Upper lobe of left lung (tissue), 6 donors: ENCODE results near the gene CTXND1. TPM values are rescaled to one million over a fixed set of nuclear protein-coding genes. Genes with fewer than 3 reads are reported as not detected.

Source experiments
- ATAC-seq, 2 donors: fragments of 200-7000 bp; cut with Tn5 transposase; one replicate each; pipeline ENCODE4 v1.9.1; 2022; ENCODE audit warnings: mild to moderate bottlenecking in 2 of 2, moderate library complexity in 2 of 2; ENCODE audit not compliant: low FRiP score in 2 of 2
- DNase-seq, 2 donors: peaks; one replicate each; pipeline ENCODE4 v3.0.0-alpha.2; 2019 to 2020
- H3K27ac ChIP-seq, 4 donors: fragments of 200-600 bp; sonication (generic); one replicate each; pipeline ENCODE4 v1.5.1; 2016 to 2019
- H3K27me3 ChIP-seq, 4 donors: fragments of 200-600 bp; sonication (generic); one replicate each; pipeline ENCODE4 v1.5.1; 2017 to 2019
- H3K36me3 ChIP-seq, 4 donors: fragments of 200-600 bp; sonication (generic); one replicate each; pipeline ENCODE4 v1.5.1; 2016 to 2019
- H3K4me1 ChIP-seq, 4 donors: fragments of 200-600 bp; sonication (generic); one replicate each; pipeline ENCODE4 v1.5.1; 2018 to 2019
- H3K4me3 ChIP-seq, 4 donors: fragments of 200-600 bp; sonication (generic); one replicate each; pipeline ENCODE4 v1.5.1; 2017 to 2019; ENCODE audit warnings: mild to moderate bottlenecking in 2 of 4, moderate library complexity in 1 of 4
- H3K9me3 ChIP-seq, 4 donors: fragments of 200-600 bp; sonication (generic); one replicate each; pipeline ENCODE4 v1.5.1; 2018 to 2019
- EP300 ChIP-seq, 4 donors: sonication (generic); formaldehyde crosslinking; IDR thresholded peaks; one replicate each; pipeline ENCODE4 v1.5.1; 2017; ENCODE audit warnings: antibody characterized with exemption in 4 of 4, control low read depth in 2 of 4
- POLR2A ChIP-seq, 4 donors: fragments of 450-650 bp; IDR thresholded peaks; one replicate each; pipeline ENCODE4 v1.5.1; 2016 to 2017; ENCODE audit warnings: antibody characterized with exemption in 4 of 4, mild to moderate bottlenecking in 2 of 4
- POLR2AphosphoS5 ChIP-seq, 2 donors: sonication (generic); formaldehyde crosslinking; IDR thresholded peaks; one replicate each; pipeline ENCODE4 v1.5.1; 2017; ENCODE audit warnings: antibody characterized with exemption in 2 of 2
- WGBS, 2 donors: methylation state at CpG; one replicate each; pipeline ENCODE4 v1.1.5; 2017 to 2018; 5-methylcytosine and 5-hydroxymethylcytosine counted together
- total RNA-seq, 6 donors: library from RNA; depleted of rRNA in 4 of 6; stranded (reverse); fragments of >200 nt in 4 of 6; gene quantifications; one replicate each; pipeline versions ENCODE4 v1.1.0 to v1.2.1, GENCODE V29; 2016 to 2021
- TF ChIP-seq, protein P1 (sequence below), 6 experiments: fragments of 450-650 bp in 4 of 6; fragments of 200-600 bp in 2 of 6; sonication (generic) in 2 of 6; IDR thresholded peaks; one replicate each; pipeline ENCODE4 v1.5.1; 2016 to 2019; ENCODE audit warnings: antibody characterized with exemption in 6 of 6
- donor health status: DM: no; HTN: no; CAD: no; lungs with moderate emphysema.
- donor health status: DM: no; HTN: yes; CAD: no; lungs with severe emphysema.

Gene CTXND1
- total RNA-seq, 6 donors from 2014 or later = 0.10 to 4.1 (median 1.1) TPM

DNA sequence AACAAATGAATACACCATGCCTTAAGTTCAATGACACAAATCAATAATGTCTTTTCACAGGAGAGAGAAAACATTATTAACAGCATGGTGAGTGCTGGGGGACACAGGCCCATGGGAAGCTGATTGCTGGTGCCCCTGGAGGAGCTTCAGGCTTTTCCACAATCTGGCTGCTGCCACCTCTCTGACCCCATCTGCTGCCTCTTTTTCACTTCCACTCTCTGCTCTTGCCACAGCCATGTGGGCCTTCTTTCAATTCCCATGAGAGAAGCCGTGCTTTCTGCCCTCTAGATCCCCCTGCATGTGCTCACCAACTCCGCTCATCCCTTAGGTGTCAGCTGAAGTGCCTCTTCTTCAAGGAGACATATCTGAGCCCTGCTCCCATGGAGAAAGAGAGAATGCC is 21.0 kb upstream of the CTXND1 start:
- WGBS, 2 donors = 91% methylated on average over 2 of the region's 2 CpGs
- no peak for ATAC-seq
- TF ChIP-seq POLR2AphosphoS5 (IDR thresholded peaks at IDR 0.05) = no peak
- TF ChIP-seq, protein P1, sequence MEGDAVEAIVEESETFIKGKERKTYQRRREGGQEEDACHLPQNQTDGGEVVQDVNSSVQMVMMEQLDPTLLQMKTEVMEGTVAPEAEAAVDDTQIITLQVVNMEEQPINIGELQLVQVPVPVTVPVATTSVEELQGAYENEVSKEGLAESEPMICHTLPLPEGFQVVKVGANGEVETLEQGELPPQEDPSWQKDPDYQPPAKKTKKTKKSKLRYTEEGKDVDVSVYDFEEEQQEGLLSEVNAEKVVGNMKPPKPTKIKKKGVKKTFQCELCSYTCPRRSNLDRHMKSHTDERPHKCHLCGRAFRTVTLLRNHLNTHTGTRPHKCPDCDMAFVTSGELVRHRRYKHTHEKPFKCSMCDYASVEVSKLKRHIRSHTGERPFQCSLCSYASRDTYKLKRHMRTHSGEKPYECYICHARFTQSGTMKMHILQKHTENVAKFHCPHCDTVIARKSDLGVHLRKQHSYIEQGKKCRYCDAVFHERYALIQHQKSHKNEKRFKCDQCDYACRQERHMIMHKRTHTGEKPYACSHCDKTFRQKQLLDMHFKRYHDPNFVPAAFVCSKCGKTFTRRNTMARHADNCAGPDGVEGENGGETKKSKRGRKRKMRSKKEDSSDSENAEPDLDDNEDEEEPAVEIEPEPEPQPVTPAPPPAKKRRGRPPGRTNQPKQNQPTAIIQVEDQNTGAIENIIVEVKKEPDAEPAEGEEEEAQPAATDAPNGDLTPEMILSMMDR (IDR thresholded peaks at IDR 0.05) = no peak
- no peak for TF ChIP-seq POLR2A (IDR thresholded peaks at IDR 0.05)
- no peak for TF ChIP-seq EP300 (IDR thresholded peaks at IDR 0.05)
- Histone ChIP-seq H3K27me3 (no peaks in the 10 kb centered on the region), H3K4me1 (no peaks in the 10 kb centered on the region), H3K36me3 (no peaks in the 10 kb centered on the region), H3K9me3 (no peaks in the 10 kb centered on the region), H3K4me3 (no peak overlapping the region), H3K27ac (no peak overlapping the region)
- no peak for DNase-seq

DNA sequence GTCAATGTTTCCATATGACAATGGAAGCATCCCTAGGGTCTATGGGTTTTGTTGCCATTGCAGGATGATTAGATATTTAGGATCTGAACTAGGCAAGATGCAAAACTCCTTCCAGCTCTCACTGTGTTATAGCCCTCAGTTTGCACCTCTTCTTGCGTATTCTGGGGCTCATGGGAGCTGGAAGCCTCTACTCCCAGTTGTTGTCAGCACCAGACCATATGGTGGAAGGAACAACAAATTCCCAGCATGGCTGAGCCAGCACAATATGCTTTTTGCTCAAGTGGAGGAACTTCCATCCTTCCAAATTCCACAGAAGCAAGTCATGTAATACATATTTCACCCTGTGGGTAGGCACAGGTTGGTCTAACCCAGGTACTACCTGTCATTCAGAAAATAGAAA is 18.5 kb upstream of the CTXND1 start:
- H3K9me3 ChIP-seq = no peaks in the 10 kb centered on the region
- no peaks in the 10 kb centered on the region for H3K36me3 ChIP-seq
- DNase-seq (no peak), ATAC-seq (no peak)
- 79% methylated on average over 1 of the region's 1 CpG; no CpG with 5 or more reads in 1 of the 2 donors for WGBS, 2 donors
- TF ChIP-seq POLR2A (IDR thresholded peaks at IDR 0.05) = no peak
- TF ChIP-seq POLR2AphosphoS5 (IDR thresholded peaks at IDR 0.05) = no peak
- TF ChIP-seq EP300 (IDR thresholded peaks at IDR 0.05) = no peak
- TF ChIP-seq, protein P1 (IDR thresholded peaks at IDR 0.05) = no peak
- no peaks in the 10 kb centered on the region for H3K4me1 ChIP-seq
- no peaks in the 10 kb centered on the region for H3K27me3 ChIP-seq
- H3K27ac ChIP-seq = no peak overlapping the region
- no peak overlapping the region for H3K4me3 ChIP-seq

DNA sequence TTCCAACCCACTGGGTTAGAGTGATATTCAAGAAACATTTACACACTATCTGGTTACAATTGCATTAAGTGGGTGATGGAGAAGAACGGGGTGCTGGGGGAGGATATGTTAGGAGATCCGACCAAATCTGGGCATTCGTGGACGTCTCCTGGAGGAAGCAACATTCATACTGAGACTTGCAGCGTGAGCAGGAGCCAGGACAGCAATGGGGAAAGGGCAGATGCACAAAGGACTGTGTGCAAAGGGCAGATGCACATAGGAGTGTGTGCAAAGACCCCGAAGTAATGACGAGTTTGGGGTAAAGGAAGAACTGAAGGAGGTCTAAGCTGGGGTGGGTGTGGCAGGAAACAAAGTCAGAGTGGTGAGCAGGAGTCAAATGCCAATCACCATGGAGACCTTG is 16.1 kb upstream of the CTXND1 start:
- H3K4me3 ChIP-seq = no peak overlapping the region
- no peak for ATAC-seq
- TF ChIP-seq EP300 (IDR thresholded peaks at IDR 0.05) (no peak), POLR2A (IDR thresholded peaks at IDR 0.05) (no peak), POLR2AphosphoS5 (IDR thresholded peaks at IDR 0.05) (no peak)
- TF ChIP-seq, protein P1 (IDR thresholded peaks at IDR 0.05) = no peak
- no peak for DNase-seq
- no peaks in the 10 kb centered on the region for H3K36me3 ChIP-seq
- 79 to 82% methylated on average over 7 of the region's 7 CpGs for WGBS, 2 donors
- no peaks in the 10 kb centered on the region for H3K9me3 ChIP-seq
- no peaks in the 10 kb centered on the region for H3K4me1 ChIP-seq
- H3K27ac ChIP-seq = no peak overlapping the region
- H3K27me3 ChIP-seq = no peaks in the 10 kb centered on the region

DNA sequence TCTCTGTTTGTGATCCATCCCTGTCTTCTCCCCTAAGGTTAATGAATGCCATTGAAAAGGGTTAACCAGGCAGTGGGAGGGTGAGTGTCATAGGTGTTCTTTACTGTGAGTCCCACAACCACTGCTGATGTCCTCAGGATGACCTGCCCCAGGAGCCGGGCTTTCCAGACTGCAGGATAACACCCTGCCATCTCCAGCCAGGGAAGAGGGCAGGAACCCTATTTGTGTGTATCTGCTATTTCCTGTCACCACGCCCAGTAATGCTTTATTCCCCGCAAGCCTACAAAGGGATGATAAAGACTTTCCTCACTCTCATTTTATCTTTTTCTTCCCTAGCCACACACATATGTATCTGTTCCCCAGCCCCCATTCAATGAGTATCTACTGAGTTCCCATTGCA is 15.6 kb upstream of the CTXND1 start:
- TF ChIP-seq POLR2AphosphoS5 (IDR thresholded peaks at IDR 0.05) = no peak
- TF ChIP-seq POLR2A (IDR thresholded peaks at IDR 0.05) = no peak
- TF ChIP-seq EP300 (IDR thresholded peaks at IDR 0.05) = no peak
- TF ChIP-seq, protein P1 (IDR thresholded peaks at IDR 0.05) = no peak
- no peaks in the 10 kb centered on the region for H3K36me3 ChIP-seq
- DNase-seq (no peak), ATAC-seq (no peak)
- 40 to 52% methylated on average over 3 of the region's 3 CpGs for WGBS, 2 donors
- H3K4me1 ChIP-seq = no peaks in the 10 kb centered on the region
- no peaks in the 10 kb centered on the region for H3K9me3 ChIP-seq
- no peaks in the 10 kb centered on the region for H3K27me3 ChIP-seq
- no peak overlapping the region for H3K27ac ChIP-seq
- no peak overlapping the region for H3K4me3 ChIP-seq

DNA sequence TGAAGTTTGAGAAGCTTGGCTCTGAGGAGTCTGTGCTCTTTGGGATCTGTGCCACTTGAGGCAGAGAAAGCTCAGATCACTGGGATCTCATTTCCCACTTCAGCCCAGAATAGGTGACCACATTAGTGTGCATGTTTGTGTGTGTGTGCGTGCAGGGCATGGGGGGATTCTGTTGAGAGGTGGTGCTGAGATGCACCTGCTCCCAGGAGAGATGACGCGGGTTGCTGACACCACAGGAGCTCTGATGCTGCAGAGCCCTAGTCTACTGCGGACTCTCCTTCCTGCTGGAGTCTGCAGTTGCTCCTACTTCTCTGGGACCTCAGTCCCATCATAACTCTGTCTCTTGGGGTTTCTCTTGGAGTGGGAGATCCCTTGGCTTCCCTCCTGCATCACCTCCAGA is 14.7 kb upstream of the CTXND1 start:
- WGBS, 2 donors = 87 to 94% methylated on average over 4 of the region's 4 CpGs
- H3K27ac ChIP-seq = no peak overlapping the region
- no peaks in the 10 kb centered on the region for H3K27me3 ChIP-seq
- no peak for DNase-seq
- H3K36me3 ChIP-seq = no peaks in the 10 kb centered on the region
- H3K9me3 ChIP-seq = no peaks in the 10 kb centered on the region
- TF ChIP-seq POLR2AphosphoS5 (IDR thresholded peaks at IDR 0.05) = no peak
- TF ChIP-seq EP300 (IDR thresholded peaks at IDR 0.05) = no peak
- TF ChIP-seq, protein P1 (IDR thresholded peaks at IDR 0.05) = no peak
- no peak for TF ChIP-seq POLR2A (IDR thresholded peaks at IDR 0.05)
- H3K4me3 ChIP-seq = no peak overlapping the region
- ATAC-seq = no peak
- no peaks in the 10 kb centered on the region for H3K4me1 ChIP-seq
